ENCODE measurements around the gene GRAP2.

DNA sequence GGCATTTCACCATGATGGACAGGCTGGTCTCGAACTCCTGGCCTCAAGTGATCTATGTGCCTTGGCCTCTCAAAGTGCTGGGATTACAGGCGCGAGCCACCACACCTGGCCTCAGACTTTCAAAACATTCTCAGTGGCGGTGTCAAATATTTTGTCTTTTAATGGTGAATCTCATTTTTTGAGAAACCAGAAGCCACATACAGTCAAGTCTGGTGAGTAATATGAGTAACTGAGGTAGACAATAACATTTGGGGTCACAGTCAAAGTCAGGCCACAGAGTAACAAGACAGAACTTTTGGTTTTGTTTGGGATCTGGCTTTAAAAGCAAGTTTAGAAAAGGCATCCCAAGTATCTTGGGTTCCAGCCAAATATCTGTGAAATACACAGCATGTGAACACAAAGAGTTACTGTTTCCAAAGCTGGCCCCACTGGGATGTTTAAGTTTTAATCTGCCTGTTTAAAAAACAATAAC is 53.7 kb downstream of the GRAP2 start:
- TF ChIP-seq, protein P1, sequence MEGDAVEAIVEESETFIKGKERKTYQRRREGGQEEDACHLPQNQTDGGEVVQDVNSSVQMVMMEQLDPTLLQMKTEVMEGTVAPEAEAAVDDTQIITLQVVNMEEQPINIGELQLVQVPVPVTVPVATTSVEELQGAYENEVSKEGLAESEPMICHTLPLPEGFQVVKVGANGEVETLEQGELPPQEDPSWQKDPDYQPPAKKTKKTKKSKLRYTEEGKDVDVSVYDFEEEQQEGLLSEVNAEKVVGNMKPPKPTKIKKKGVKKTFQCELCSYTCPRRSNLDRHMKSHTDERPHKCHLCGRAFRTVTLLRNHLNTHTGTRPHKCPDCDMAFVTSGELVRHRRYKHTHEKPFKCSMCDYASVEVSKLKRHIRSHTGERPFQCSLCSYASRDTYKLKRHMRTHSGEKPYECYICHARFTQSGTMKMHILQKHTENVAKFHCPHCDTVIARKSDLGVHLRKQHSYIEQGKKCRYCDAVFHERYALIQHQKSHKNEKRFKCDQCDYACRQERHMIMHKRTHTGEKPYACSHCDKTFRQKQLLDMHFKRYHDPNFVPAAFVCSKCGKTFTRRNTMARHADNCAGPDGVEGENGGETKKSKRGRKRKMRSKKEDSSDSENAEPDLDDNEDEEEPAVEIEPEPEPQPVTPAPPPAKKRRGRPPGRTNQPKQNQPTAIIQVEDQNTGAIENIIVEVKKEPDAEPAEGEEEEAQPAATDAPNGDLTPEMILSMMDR (IDR thresholded peaks at IDR 0.05; ENCODE audit: insufficient read depth, low read length), result no peak
- no peak for TF ChIP-seq POLR2AphosphoS5 (IDR thresholded peaks at IDR 0.05; ENCODE audit: low read depth)
